Articular chondrocyte of knee joint (primary cell): ENCODE results near the gene CIT. TPM values are rescaled to one million over a fixed set of nuclear protein-coding genes. Genes with fewer than 3 reads are reported as not detected.

Source experiments
- total RNA-seq: library from RNA; depleted of rRNA; stranded (reverse); fragments of >200 nt; gene quantifications from 2 replicates; pipeline ENCODE4 v1.2.3, GENCODE V29; 2012

Gene CIT
- 32.6 and 33.6 TPM in 2 replicates for total RNA-seq

GRCh38 chr12:119876761-119877638 is at the start of gene CIT:
TSS of gene CIT (minus strand) at chr12:119877320. CDS start at chr12:119876168, 1,152 bp downstream.

GRCh38 chr12:119667577-119668323 is 209.4 kb downstream of the CIT start, which contains the start of gene PRKAB1:
TSS of gene PRKAB1 (plus strand) at chr12:119668133. CDS start at chr12:119668245, 112 bp downstream.

Other genes with a start within 250 kb of the CIT start
- gene PRKAB1, start 209.2 kb downstream of the CIT start, total RNA-seq = 13.7 and 18.4 TPM in 2 replicates
- gene BICDL1, start 111.9 kb upstream of the CIT start, total RNA-seq = not detected in 2 replicates
- gene RAB35, start 239.4 kb upstream of the CIT start, total RNA-seq = 25.1 and 26.0 TPM in 2 replicates